MM.1S (cell line): ENCODE data around the gene MTM1.

ENCODE experiments used
- DNase-seq: peaks from one replicate; pipeline ENCODE4 v3.0.0-alpha.2; 2015
- H2AFZ ChIP-seq: fragments of 300-600 bp; sonication (generic); 2 replicates; pipeline ENCODE4 v1.6.0; 2016; ENCODE audit warnings: antibody characterized with exemption, low read length
- H3F3A ChIP-seq: fragments of 300-600 bp; sonication (generic); 2 replicates; pipeline ENCODE4 v1.6.1; 2016; ENCODE audit warnings: mild to moderate bottlenecking, antibody characterized with exemption, low read length, moderate library complexity, mixed read lengths; ENCODE audit not compliant: insufficient read depth
- H3K27ac ChIP-seq: fragments of 300-600 bp; sonication (generic); 2 replicates; pipeline ENCODE4 v1.5.1; 2016; ENCODE audit warnings: mild to moderate bottlenecking, low read length
- H3K27me3 ChIP-seq: fragments of 300-600 bp; sonication (generic); replicated peaks from 2 replicates; pipeline ENCODE4 v1.6.0; 2016; ENCODE audit warnings: low read length; ENCODE audit not compliant: insufficient read depth
- H3K36me3 ChIP-seq: fragments of 300-600 bp; sonication (generic); replicated peaks from 2 replicates; pipeline ENCODE4 v1.6.1; 2016; ENCODE audit warnings: mild to moderate bottlenecking, low read length, mixed read lengths; ENCODE audit not compliant: insufficient read depth
- H3K4me1 ChIP-seq: fragments of 300-600 bp; sonication (generic); 2 replicates; pipeline ENCODE4 v1.6.1; 2016; ENCODE audit warnings: low read length, mixed read lengths
- H3K4me2 ChIP-seq: fragments of 300-600 bp; sonication (generic); 2 replicates; pipeline ENCODE4 v1.6.0; 2016; ENCODE audit warnings: low read depth, low read length
- H3K4me3 ChIP-seq: fragments of 300-600 bp; sonication (generic); 2 replicates; pipeline ENCODE4 v1.5.1; 2016; ENCODE audit warnings: low read length, mixed read lengths
- H3K79me2 ChIP-seq: fragments of 300-600 bp; sonication (generic); 2 replicates; pipeline ENCODE4 v1.6.1; 2016; ENCODE audit warnings: mixed run types, low read length, mixed read lengths
- H3K9ac ChIP-seq: fragments of 300-600 bp; sonication (generic); 2 replicates; pipeline ENCODE4 v1.6.1; 2016; ENCODE audit warnings: low read length, mixed read lengths
- H3K9me2 ChIP-seq: fragments of 300-600 bp; sonication (generic); replicated peaks from 2 replicates; pipeline ENCODE4 v1.6.1; 2016; ENCODE audit warnings: mild to moderate bottlenecking, low read length, mixed read lengths; ENCODE audit not compliant: insufficient read depth
- H3K9me3 ChIP-seq: fragments of 300-600 bp; sonication (generic); replicated peaks from 2 replicates; pipeline ENCODE4 v1.6.1; 2016; ENCODE audit warnings: mild to moderate bottlenecking, low read length, mixed read lengths; ENCODE audit not compliant: insufficient read depth
- H4K20me1 ChIP-seq: fragments of 300-600 bp; sonication (generic); 2 replicates; pipeline ENCODE4 v1.6.1; 2016; ENCODE audit warnings: mild to moderate bottlenecking, low read length, moderate library complexity, mixed read lengths; ENCODE audit not compliant: insufficient read depth
- CTCF ChIP-seq: fragments of 300-600 bp; sonication (generic); IDR thresholded peaks from 2 replicates; pipeline ENCODE4 v1.5.1; 2016; ENCODE audit warnings: antibody characterized with exemption, low read length, mixed read lengths
- EZH2 ChIP-seq: fragments of 300-600 bp; sonication (generic); optimal IDR thresholded peaks from 2 replicates; pipeline ENCODE3; 2017; ENCODE audit warnings: low read depth, mild to moderate bottlenecking, antibody characterized with exemption, low read length, mixed read lengths
- EZH2phosphoT487 ChIP-seq: fragments of 300-600 bp; sonication (generic); IDR thresholded peaks from 2 replicates; pipeline ENCODE4 v1.6.1; 2018; ENCODE audit warnings: antibody characterized with exemption, low read length

The MTM1 gene

GRCh38 chrX:150526692-150527091 lies 41.7 kb upstream of the MTM1 start:
- H3K9me3 ChIP-seq = no peaks in the 10 kb centered on the region
- H3K27me3 ChIP-seq = no peaks in the 10 kb centered on the region
- H3K27ac ChIP-seq = no peak overlapping the region
- H4K20me1 ChIP-seq = no peaks in the 10 kb centered on the region
- H3K36me3 ChIP-seq = no peaks in the 10 kb centered on the region
- H2AFZ ChIP-seq = no peak overlapping the region
- no peaks in the 10 kb centered on the region for H3K79me2 ChIP-seq
- H3K4me3 ChIP-seq = no peak overlapping the region
- no peaks in the 10 kb centered on the region for H3F3A ChIP-seq
- no peaks in the 10 kb centered on the region for H3K4me1 ChIP-seq
- no peak for DNase-seq
- no peak overlapping the region for H3K9ac ChIP-seq
- no peaks in the 10 kb centered on the region for H3K9me2 ChIP-seq
- TF ChIP-seq CTCF (no peak), EZH2 (no peak), EZH2phosphoT487 (no peak)
- no peak overlapping the region for H3K4me2 ChIP-seq

- no peaks in the 10 kb centered on the region for H4K20me1 ChIP-seq
- H3K4me2 ChIP-seq = no peak overlapping the region
- H3K27me3 ChIP-seq = no peaks in the 10 kb centered on the region
- no peak overlapping the region for H3K9ac ChIP-seq
- no peaks in the 10 kb centered on the region for H3K79me2 ChIP-seq
- no peaks in the 10 kb centered on the region for H3K4me1 ChIP-seq
- no peaks in the 10 kb centered on the region for H3K36me3 ChIP-seq
- H3K4me3 ChIP-seq = no peak overlapping the region
- no peak for DNase-seq
- TF ChIP-seq CTCF = no peak
- no peak for TF ChIP-seq EZH2
- no peak for TF ChIP-seq EZH2phosphoT487
- H3K9me3 ChIP-seq = no peaks in the 10 kb centered on the region
- no peak overlapping the region for H2AFZ ChIP-seq
- H3K27ac ChIP-seq = no peak overlapping the region
- H3K9me2 ChIP-seq = no peaks in the 10 kb centered on the region
- no peaks in the 10 kb centered on the region for H3F3A ChIP-seq
Measured at GRCh38 chrX:150527108-150527507, 41.3 kb upstream of the MTM1 start.

- H3K36me3 ChIP-seq = no peaks in the 10 kb centered on the region
- no peak overlapping the region for H3K4me3 ChIP-seq
- no peak for TF ChIP-seq CTCF
- no peak for TF ChIP-seq EZH2phosphoT487
- no peak for TF ChIP-seq EZH2
- no peaks in the 10 kb centered on the region for H4K20me1 ChIP-seq
- no peaks in the 10 kb centered on the region for H3F3A ChIP-seq
- no peak overlapping the region for H3K4me2 ChIP-seq
- DNase-seq = no peak
- H3K79me2 ChIP-seq = no peaks in the 10 kb centered on the region
- H2AFZ ChIP-seq = no peak overlapping the region
- H3K9me2 ChIP-seq = no peaks in the 10 kb centered on the region
- no peak overlapping the region for H3K27ac ChIP-seq
- H3K27me3 ChIP-seq = no peaks in the 10 kb centered on the region
- no peaks in the 10 kb centered on the region for H3K4me1 ChIP-seq
- no peaks in the 10 kb centered on the region for H3K9me3 ChIP-seq
- no peak overlapping the region for H3K9ac ChIP-seq
Measured at GRCh38 chrX:150529587-150529986, 38.8 kb upstream of the MTM1 start.
